Heart left ventricle (tissue), 16 donors: ENCODE measurements around the gene TTN. TPM values are rescaled to one million over a fixed set of nuclear protein-coding genes. Genes with fewer than 3 reads are reported as not detected.

Experiments used
- ATAC-seq, 4 donors: fragments of 200-7000 bp; cut with Tn5 transposase; one replicate each; pipeline ENCODE4 v1.9.1; 2020 to 2022; ENCODE audit warnings: moderate library complexity in 4 of 4, mild to moderate bottlenecking in 3 of 4, moderate number of reproducible peaks in 1 of 4
- DNase-seq, 5 donors: peaks; one replicate each; pipeline ENCODE4 v3.0.0-alpha.2; 2020
- H3K27ac ChIP-seq, 12 donors: fragments of 200-600 bp; sonication (generic) in 4 of 12; one replicate each; pipeline versions ENCODE4 v1.5.0 to v1.8.0; 2016 to 2022; ENCODE audit warnings: mild to moderate bottlenecking in 2 of 12
- H3K27me3 ChIP-seq, 9 donors: fragments of 200-600 bp; sonication (generic) in 2 of 9; one replicate each; pipeline versions ENCODE4 v1.5.1 to v1.8.0; 2016 to 2022; ENCODE audit warnings: mild to moderate bottlenecking in 3 of 9
- H3K36me3 ChIP-seq, 9 donors: fragments of 200-600 bp; sonication (generic) in 2 of 9; one replicate each; pipeline versions ENCODE4 v1.5.0 to v1.8.0; 2018 to 2022; ENCODE audit warnings: mild to moderate bottlenecking in 2 of 9
- H3K4me1 ChIP-seq, 12 donors: fragments of 200-600 bp; sonication (generic) in 4 of 12; one replicate each; pipeline versions ENCODE4 v1.5.0 to v1.8.0; 2016 to 2022; ENCODE audit warnings: mild to moderate bottlenecking in 3 of 12
- H3K4me3 ChIP-seq, 12 donors: fragments of 200-600 bp; sonication (generic) in 4 of 12; one replicate each; pipeline versions ENCODE4 v1.5.0 to v1.8.0; 2017 to 2022; ENCODE audit warnings: mild to moderate bottlenecking in 9 of 12, moderate library complexity in 4 of 12
- H3K9me3 ChIP-seq, 12 donors: fragments of 200-600 bp; sonication (generic) in 4 of 12; one replicate each; pipeline versions ENCODE4 v1.5.0 to v1.8.0; 2016 to 2022; ENCODE audit warnings: mild to moderate bottlenecking in 1 of 12
- POLR2A ChIP-seq, 2 donors: fragments of 450-650 bp; IDR thresholded peaks; one replicate each; pipeline ENCODE4 v1.6.1; 2017; ENCODE audit warnings: antibody characterized with exemption in 2 of 2, mild to moderate bottlenecking in 2 of 2, moderate library complexity in 2 of 2
- WGBS, 4 donors: extraction: QIAGEN DNeasy Blood & Tissue Kit in 2 of 4; methylation state at CpG; one replicate each; pipeline versions ENCODE4 v1.1.5 to v1.1.7; 2013 to 2018; 5-methylcytosine and 5-hydroxymethylcytosine counted together
- intact Hi-C, 10 donors: fragments of 100-400 bp; cut with DNase I; formaldehyde crosslinking; loops; one replicate each; pipeline versions ENCODE4 v1.11.1 to v1.14.2; 2022
- polyA plus RNA-seq, 2 donors: library from polyadenylated mRNA; stranded (reverse); fragments of 200-250 nt; gene quantifications; one replicate each; pipeline ENCODE4 v1.2.3, GENCODE V29; 2013
- total RNA-seq, 9 donors: library from RNA; depleted of rRNA in 2 of 9; stranded (reverse); fragments of >200 nt in 2 of 9; fragmentation: NEBNext Ultra II Directional in 3 of 9; extraction: Animal tissue kit (Norgen Biotek cat#: 25700) in 3 of 9; gene quantifications; one replicate each; pipeline versions ENCODE4 v1.1.0 to v1.2.4, GENCODE V29; 2016 to 2023
- TF ChIP-seq, protein P1 (sequence below), 12 donors: fragments of 200-600 bp; sonication (generic) in 4 of 12; IDR thresholded peaks; one replicate each; pipeline versions ENCODE4 v1.5.0 to v1.8.0; 2018 to 2022; ENCODE audit warnings: antibody characterized with exemption in 12 of 12, mild to moderate bottlenecking in 5 of 12
- donor health status: ischemic (EF 13 %, LVEDD 7.1; RV severe dilation, severe dysfunction).
- donor health status: healthy with polysubstance abuse.
- donor health status: DM: no; HTN: yes; CAD: no.
- donor health status: DM: no; HTN: no; CAD: no.
- donor health status: ischemic (EF 25% LVEDD 6.9; RV normal size, moderate dysfunction).
- donor health status: ischemic (EF 25% LVEDD 5.7; RV mildly dilated, moderate dysfunction).
- donor health status: healthy.
- donor health status: DM: yes; HTN: yes; CAD: no.
- donor health status: ischemic (EF 35%, LVEDD 5.7; RV mildly dilated, moderate dysfunction).
- donor health status: nonischemic (EF 11% LVEDD 7.7; RV severe dilation, severe dysfunction).
- donor health status: DM: yes; HTN: yes; CAD: no.
- donor health status: PGD.
- donor health status: ischemic (EF 29% LVEDD 5.4; RV normal size, mild dysfunction).
- donor health status: nonischemic (EF 23%, LVEDD 6.1; RV moderate dilation, normal function).

Gene TTN
- total and polyA plus RNA-seq, 11 donors = 136 to 4,653 (median 3,379) TPM

DNA sequence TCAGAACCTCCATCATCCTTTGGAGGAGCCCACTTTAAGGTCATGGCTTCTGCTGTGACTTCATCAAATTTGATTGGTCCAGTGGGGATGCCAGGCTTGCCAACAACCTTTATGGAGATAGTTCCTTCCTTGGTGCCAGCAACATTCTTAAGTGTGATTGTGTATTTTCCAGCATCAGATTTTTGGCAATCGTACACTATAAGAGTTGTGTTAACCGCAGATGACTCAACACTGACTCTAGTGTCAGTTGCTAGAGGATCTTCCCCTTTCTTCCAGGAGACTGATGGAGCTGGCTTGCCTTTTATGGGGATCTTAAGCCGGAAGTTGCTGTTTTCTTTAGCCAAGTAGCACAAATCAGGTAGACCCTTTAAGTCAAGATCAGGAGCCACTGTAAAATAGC lies 228.2 kb downstream of the TTN start:
- Histone ChIP-seq H3K4me3 (no peak overlapping the region), H3K9me3 (no peaks in the 10 kb centered on the region), H3K27ac (no peak overlapping the region), H3K4me1 (peaks cover 0 to 7% (median 0%) of the 10 kb centered on the region in 12 donors), H3K27me3 (no peaks in the 10 kb centered on the region), H3K36me3 (peaks cover 5 to 100% (median 94%) of the 10 kb centered on the region in 9 donors)
- TF ChIP-seq, protein P1, sequence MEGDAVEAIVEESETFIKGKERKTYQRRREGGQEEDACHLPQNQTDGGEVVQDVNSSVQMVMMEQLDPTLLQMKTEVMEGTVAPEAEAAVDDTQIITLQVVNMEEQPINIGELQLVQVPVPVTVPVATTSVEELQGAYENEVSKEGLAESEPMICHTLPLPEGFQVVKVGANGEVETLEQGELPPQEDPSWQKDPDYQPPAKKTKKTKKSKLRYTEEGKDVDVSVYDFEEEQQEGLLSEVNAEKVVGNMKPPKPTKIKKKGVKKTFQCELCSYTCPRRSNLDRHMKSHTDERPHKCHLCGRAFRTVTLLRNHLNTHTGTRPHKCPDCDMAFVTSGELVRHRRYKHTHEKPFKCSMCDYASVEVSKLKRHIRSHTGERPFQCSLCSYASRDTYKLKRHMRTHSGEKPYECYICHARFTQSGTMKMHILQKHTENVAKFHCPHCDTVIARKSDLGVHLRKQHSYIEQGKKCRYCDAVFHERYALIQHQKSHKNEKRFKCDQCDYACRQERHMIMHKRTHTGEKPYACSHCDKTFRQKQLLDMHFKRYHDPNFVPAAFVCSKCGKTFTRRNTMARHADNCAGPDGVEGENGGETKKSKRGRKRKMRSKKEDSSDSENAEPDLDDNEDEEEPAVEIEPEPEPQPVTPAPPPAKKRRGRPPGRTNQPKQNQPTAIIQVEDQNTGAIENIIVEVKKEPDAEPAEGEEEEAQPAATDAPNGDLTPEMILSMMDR (IDR thresholded peaks at IDR 0.05) = no peak
- no peak for TF ChIP-seq POLR2A (IDR thresholded peaks at IDR 0.05)
- intact Hi-C loops = no loop called here
- WGBS, 4 donors = 68 to 78% (median 75%) methylated on average over 3 of the region's 3 CpGs
- peak in 3 of 4 donors; percentile 1 to 26 (median 4) for ATAC-seq
- DNase-seq = no peak

- H3K4me1 ChIP-seq = peaks cover 0 to 11% (median 0%) of the 10 kb centered on the region in 12 donors
- no peaks in the 10 kb centered on the region for H3K9me3 ChIP-seq
- no peak overlapping the region for H3K27ac ChIP-seq
- 78 to 84% (median 79%) methylated on average over 7 of the region's 7 CpGs for WGBS, 4 donors
- DNase-seq (no peak), ATAC-seq (peak in 1 of 4 donors; percentile 3)
- H3K36me3 ChIP-seq = peaks cover 5 to 100% (median 97%) of the 10 kb centered on the region in 9 donors
- intact Hi-C loops = no loop called here
- H3K4me3 ChIP-seq = no peak overlapping the region
- no peaks in the 10 kb centered on the region for H3K27me3 ChIP-seq
- TF ChIP-seq POLR2A (IDR thresholded peaks at IDR 0.05) = no peak
- TF ChIP-seq, protein P1 (IDR thresholded peaks at IDR 0.05) = no peak
These were observed 232.4 kb downstream of the TTN start for GRCh38 chr2:178574789-178575188.

GRCh38 chr2:178568227-178568626 lies 239.0 kb downstream of the TTN start:
- 91 to 95% (median 93%) methylated on average over 4 of the region's 4 CpGs for whole genome bisulfite sequencing, 4 donors
- no peak overlapping the region for H3K27ac ChIP-seq
- no peak for ATAC-seq
- peaks cover 0 to 45% (median 3%) of the 10 kb centered on the region in 12 donors for H3K4me1 ChIP-seq
- H3K9me3 ChIP-seq = peaks cover 0 to 15% (median 0%) of the 10 kb centered on the region in 12 donors
- intact Hi-C loops = no loop called here
- no peak overlapping the region for H3K4me3 ChIP-seq
- H3K27me3 ChIP-seq = no peaks in the 10 kb centered on the region
- DNase-seq = no peak
- TF ChIP-seq POLR2A (IDR thresholded peaks at IDR 0.05) = no peak
- TF ChIP-seq, protein P1 (IDR thresholded peaks at IDR 0.05) = no peak
- peaks cover 0 to 100% (median 93%) of the 10 kb centered on the region in 9 donors for H3K36me3 ChIP-seq

- H3K36me3 ChIP-seq = peaks cover 0 to 100% (median 94%) of the 10 kb centered on the region in 9 donors
- ATAC-seq (no peak), DNase-seq (no peak)
- no peaks in the 10 kb centered on the region for H3K9me3 ChIP-seq
- H3K4me1 ChIP-seq = peaks cover 0 to 30% (median 0%) of the 10 kb centered on the region in 12 donors
- no peak overlapping the region for H3K27ac ChIP-seq
- no peak overlapping the region for H3K4me3 ChIP-seq
- intact Hi-C loops = no loop called here
- TF ChIP-seq POLR2A (IDR thresholded peaks at IDR 0.05) = no peak
- TF ChIP-seq, protein P1 (IDR thresholded peaks at IDR 0.05) = no peak
- H3K27me3 ChIP-seq = no peaks in the 10 kb centered on the region
- 73 to 81% (median 76%) methylated on average over 2 of the region's 2 CpGs for WGBS, 4 donors
These were observed 254.2 kb downstream of the TTN start for GRCh38 chr2:178553047-178553446.
